GM19395 (cell line): ENCODE results near the gene FGD4.

Experiments
- ATAC-seq: cut with Tn5 transposase; IDR thresholded peaks from one replicate; pipeline ENCODE4 v1.9.1; 2021; ENCODE audit warnings: mild to moderate bottlenecking, moderate library complexity; ENCODE audit not compliant: unreplicated experiment

The FGD4 gene

DNA sequence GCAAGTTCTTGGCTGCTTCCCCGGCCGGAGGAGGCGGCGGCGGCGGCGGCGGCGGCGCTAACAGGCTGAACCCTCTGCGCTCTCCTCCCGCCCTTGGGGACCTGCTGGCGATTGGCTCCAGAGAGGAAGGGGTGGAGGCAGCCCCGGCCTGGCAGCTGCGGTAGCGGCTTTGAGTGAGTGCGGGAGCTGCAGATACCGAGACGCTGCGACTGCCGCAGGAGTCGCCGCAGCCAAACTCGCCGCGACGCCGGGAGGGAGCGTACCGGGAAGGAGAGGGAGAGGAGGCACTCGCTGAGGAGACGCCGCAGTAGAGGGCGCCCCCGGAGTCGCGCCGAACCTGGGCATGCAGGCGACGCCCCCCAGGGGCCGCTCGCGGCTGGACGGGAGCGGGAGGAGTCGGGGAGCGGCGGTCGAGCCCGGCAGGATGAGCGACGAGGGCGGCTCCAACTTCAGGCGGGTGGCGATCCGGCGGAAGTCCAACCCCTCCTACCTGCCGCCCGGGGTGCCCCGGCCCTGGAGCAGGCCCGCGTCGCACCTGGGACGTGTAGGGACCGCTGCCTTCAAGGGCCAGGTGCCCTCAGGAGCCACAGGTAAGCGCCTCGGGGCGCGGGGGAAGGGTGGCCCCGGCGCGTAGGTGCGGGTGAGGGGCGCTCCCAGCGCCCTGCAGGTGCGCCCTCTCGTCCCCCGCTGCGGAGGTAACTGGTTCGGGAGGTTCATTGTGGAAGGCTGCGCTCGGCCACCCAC is at the start of gene FGD4:
Gene FGD4 (plus strand): TSS at position 189 of the 744 bp plus-strand sequence.
- ATAC-seq: peak; percentile 88

DNA sequence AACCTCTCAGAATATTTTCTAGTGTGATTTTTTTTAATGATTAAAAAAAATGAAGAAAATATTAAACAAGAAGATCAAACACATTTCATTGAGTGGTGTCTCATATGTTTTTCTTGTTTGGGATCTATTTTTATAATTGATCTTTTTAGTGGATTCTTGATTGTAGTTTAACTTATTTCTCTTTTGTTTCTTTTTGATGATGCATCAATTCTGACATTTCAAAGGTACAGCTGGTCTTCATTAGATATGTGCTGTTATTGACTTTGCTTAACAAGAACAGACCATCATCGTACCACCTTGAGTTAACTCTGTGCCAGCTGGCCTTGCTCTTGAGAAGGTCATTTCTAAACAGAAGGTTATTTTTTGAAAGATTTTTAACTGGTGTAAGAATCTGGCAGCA is 45.8 kb upstream of the FGD4 start:
- ATAC-seq: no peak

DNA sequence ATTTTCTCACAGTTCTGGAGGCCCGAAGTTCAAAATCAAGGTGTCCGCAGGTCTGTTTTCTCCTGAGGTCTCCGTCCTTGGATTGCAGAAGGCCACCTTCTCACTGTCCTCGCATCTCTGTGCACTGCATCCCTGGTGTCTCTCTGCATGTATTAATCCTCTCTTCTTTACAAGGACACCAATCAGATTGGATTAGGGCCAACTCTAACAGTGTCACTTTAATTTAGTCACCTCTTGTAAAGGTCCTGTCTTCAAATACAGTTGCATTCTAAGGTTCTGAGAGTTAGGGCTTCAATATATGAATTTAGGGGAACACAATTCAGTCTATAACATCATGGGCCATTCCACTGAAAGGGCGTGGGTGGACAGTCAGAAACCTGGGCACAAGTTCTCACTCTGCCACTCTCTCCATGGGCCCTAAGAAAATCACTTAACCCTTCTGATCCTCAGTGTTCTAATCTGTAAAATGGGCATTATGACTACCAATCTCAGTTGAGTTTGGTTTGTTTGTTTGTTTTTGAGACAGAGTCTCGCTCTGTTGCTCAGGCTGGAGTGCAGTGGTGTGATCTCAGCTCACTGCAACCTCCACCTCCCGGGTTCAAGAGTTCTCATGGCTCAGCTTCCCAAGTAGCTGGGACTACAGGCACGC is 41.6 kb upstream of the FGD4 start:
- ATAC-seq: no peak

DNA sequence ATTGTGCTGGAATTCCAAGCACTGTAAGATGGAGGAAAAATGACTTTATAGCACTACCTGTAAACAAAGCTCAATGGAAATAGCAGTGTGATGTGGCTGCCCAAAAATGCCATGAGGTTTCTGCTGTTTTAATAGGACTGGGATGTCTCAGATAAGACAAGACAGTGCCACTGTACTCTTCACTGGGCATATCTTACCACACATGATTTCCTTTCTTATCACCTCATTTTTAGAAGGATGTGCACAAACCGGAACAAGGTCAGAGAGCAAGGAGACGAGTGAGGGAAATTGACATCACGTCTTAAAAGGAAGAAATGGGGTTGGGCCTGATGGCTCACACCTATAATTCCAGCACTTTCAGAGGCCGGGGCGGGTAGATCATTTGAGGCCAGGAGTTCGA is 38.4 kb upstream of the FGD4 start:
- ATAC-seq: no peak

DNA sequence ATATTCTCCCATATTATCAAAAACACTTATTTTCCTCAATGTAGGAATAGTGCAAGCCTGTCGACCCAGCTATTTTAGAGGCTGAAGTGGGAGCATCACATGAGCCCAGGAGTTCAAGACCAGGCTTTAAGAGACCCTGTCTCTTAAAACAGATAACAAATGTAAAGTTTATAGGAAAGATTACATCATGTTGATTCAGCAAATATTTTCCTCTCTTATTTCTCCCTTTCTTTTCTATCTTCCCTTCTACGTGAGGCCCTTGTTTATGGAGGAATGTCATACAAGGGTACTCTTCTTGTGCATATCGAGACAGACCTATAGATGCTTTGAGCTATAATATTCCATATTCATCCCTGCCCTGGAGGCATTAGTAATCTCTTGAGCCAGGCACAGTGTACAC is 36.5 kb upstream of the FGD4 start:
- ATAC-seq: no peak

DNA sequence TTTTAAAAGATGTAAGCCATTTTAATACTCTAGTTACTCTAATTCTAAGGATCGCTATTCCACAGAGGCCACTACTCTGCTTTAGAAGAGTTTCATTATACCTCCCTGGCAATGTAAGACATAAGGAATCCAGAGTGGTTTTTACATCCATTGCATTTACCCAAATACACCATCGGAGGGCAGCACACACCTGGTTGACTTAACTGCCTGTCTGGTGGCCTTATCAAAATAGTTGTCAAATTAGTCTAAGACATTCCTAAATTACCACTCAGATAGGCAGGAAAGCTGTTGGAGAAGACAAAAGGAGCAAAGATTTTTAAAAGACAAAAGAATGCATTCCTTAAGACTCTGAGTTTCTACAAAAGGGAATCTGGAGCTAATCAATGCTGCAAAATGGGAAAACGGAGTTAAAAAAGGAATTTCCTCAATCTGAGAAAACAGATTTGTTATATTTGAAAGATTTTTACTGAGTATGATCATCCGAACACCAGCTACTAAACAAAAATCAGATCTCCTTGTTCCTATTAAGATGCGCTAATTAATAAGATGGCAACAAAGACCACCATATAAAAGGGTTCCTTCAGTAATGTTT is 33.8 kb upstream of the FGD4 start:
- ATAC-seq: peak; percentile 56

DNA sequence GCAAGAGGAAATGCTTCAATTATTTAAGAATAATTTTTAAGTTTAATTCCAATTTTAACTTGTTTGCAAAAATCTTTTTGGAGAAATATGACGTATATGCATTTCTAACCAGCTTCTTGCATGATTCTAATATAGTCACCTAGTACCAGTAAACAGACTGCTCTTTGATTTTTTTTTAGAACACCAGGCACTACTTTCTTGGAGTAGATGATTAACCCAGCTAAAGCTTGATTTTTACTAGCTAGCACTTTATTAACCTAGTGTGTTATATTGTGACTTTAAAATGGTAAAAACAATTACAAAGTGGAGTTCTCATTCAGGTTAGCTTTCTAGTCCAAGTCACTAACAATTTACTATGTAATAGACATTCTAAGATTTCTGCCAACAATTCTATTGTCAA is 32.6 kb upstream of the FGD4 start:
- no peak for ATAC-seq

DNA sequence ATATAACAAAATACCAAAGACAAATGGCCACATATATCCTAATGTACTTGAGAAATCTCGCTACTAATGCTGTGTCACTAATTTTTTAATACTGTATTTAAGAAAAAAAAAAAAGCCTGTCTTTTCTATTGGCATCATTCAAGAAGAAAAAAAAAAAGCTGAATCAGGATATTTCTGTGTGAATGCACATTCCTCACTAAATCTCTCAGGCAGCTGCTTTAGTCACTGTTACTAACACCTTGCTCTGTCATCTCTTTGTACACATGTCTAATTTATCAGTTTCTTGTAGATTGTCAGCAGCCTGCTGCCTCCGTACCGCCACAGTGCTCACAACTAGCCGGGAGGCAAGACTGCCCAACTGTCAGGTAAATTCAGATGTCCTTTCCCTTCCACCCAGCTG is 32.0 kb upstream of the FGD4 start:
- ATAC-seq: no peak

DNA sequence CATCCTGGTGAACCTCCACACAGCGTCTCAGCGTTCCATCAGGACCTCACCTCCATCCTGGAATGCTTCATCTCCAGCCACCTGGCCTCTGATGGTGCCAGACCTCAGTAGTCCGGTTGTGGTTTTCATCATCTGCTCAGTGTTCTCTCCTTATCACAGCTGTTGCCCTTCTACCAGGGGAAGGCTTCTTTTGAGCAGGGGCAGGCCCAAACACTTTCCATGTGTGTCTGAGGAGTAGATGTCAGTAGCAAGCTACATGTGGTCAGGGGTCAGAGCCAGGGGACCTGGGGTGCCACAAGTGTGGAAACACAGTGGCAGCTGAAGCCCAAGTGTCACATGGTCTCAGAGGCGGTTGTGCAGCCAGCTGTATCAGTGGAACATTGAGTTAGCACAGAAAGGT is 30.2 kb upstream of the FGD4 start:
- ATAC-seq: no peak

DNA sequence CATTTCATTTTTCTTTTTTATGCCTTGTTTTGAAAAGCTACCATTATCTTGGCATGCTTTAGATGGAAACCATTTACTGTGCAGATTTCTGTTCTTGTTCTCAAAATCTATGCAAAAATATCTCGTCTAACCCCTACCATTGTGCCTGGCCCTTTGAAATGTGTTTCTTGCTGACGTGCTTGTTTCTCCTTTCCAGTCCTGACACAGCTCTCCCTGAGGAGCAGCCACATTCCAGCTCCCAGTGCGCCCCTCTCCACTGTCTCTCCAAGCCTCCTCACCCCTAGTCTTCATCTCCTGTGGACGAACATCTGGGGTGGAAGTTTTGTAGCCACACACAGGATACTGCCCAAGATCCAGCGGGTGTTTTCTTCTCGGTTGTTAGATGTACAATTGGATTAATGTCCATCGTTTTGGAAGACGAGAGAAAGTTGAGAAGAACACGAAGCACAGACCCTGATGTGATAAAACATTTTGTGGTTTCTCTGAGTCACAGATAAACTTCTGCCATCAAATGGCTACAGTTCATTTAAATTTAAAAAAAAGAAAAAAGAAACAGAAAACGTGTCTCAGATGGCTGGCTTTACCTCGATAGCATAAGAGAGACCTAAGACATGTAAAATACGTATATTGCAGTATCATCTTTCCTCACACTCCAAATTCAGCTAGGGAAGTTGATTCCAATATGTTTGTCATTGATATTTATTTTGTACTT is 21.9 kb upstream of the FGD4 start:
- no peak for ATAC-seq

DNA sequence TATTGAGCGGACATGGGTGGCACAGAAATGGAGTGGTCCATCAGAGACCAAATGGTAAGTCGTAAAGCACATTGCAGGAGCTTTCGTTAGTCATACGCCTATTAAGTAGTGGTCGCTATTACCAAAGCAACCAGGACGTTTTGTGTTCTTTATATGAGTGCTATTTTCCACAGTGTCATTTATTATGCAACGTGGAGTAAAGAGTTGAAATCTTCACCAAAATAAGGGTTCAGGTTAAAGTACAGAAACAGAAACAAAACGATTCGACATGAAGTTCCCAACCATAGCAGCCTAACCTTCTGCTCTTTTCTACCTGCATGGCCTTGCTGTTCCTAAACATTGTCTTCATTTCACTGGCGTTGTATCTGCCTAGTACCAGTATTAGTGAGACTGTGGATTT is 20.1 kb upstream of the FGD4 start:
- ATAC-seq: no peak

DNA sequence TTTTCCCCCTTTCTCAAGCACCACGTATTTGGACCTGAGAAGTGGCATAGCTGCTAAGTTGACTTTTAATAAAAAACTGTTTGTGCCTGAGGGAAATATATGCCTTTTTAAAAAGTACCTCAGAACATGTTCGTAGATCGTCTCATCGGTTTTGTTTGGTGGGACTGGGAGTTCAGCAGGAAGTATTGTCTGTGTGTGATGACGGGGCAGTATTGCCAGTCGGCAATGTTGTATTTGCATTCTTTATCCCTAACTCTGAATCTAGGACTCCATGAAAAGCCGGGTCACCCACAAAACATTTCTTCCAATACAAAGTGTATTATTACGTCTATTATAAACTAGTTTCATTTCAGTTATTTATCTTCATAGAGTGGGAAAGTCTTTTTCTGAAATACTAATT is 19.7 kb upstream of the FGD4 start:
- no peak for ATAC-seq

DNA sequence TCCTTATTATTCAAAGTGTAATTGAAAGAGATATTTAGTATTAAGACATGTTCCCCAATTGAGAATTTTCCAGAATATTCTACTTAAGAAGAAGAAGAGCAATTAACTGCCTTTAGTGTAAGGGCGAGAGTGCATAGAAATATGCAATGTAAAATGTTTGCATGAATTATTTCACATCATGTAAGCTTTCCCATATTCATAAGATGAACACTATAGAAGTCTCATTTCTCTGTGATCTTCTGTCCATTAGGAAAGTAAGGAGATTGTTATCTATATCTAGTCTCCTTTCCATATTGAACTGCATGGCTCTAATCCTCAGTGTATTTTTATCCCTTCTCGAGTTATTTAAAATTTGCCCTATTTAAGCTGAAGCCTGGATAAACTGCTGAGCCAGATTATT is 17.1 kb upstream of the FGD4 start:
- ATAC-seq: no peak

DNA sequence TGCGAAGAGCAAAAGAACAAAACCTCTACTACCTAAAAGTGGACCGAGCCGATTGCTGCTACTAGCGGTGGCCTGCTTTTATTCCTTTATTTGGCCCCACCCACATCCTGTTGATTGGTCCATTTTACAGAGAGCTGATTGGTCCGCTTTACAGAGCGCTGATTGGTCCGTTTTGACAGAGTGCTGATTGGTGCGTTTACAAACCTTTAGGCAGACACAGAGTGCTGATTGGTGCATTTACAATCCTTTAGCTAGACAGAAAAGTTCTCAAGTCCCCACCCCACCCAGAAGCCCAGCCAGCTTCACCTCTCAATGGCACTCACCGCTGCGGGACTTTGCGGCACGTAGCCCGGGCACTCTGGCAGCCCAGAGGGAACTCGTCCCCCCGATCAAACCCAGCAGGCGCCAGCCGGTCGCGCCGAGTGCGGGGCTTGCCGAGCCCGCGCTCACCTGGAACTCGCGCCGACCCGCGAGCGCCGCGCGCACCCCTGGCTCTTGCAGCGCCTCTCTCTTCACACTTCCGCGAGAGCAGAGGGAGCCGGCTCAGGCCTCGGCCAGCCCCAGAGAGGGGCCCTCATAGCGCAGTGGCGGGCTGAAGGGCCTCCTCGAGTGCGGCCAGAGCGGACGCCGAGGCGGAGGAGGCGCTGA is 8.7 kb upstream of the FGD4 start:
- ATAC-seq: peak; percentile 81

DNA sequence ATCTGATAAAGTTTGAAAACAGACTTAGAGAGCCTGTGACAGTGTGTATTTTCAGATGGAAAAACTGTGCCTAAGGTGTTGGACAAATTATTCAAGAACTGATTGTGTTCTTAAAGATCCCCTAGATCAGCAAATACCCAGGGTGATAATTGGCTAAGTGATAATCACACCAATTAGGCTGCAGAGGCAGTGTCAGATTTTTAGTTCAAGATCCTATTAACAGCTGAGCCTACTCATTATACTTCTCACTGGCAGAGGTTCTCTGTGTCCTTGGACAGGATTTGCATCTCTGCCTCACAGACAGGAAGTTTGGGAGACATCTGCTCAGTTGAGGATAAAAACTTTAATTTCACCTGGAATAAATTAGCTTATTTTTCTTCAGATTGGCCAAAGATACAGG is 4.3 kb upstream of the FGD4 start:
- no peak for ATAC-seq

DNA sequence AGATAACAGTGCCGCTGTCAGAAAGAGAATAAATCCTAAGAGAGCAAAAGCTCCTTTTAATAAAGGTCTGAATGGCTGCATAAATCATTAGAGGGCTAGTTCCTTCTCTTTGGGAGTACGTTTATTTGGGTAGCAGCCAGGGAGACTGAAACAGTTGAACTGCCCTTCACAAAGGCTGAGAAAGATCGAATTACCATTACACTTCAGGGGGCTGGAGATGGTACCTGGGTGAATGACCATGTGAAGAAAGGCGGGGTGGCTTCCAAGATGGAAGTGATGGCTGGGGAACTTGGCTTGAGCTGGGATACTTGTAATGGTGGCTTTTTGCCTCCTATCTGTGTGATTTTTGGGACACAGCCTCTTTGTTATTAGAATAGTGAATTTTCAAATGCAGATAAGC is 1.7 kb upstream of the FGD4 start:
- ATAC-seq: no peak

DNA sequence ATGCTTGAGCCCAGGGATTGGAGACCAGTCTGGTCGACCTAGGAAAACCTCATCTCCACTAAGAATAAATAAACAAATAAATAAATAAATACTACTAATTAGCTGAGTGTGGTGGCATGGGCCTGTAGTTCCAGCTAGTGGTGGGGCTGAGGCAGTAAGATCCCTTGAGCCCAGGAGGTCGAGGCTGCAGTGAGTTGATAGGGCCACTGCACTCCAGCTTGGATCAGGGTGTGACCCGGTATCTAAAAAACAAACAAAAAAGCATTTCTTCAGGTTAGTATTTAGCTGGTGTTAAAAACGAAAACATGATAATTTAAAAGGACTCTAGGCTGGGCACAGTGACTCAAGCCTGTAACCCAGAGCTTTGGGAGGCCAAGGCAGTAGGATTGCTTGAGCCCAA is 1.2 kb upstream of the FGD4 start:
- ATAC-seq: no peak

DNA sequence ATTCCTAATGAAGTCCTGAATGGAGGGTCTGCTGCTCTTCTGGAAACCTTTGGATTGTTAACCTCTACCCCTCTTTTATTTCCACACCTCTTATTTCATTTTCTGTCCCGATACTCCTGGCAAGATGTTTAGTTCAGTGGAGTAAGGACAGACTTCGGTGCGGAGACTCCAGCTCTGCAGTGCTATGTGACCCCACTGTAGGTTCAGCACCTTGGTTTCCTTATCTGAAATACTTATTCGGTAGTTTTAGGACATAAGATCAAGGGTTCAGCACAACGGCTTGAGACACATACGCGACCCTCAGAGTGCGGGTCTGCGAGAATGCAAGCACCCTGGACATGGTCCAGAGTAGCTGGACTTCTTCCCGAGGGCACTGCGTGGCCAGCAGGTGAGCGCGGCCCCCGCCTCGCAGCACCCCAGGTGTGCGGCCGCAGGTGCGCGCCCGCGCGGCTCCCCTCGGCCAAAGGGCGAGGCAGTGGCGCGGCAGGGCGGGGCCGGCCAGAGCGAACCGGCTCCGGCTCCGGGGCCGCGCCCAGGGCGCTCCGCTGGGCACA is 465 bp upstream of the FGD4 start:
- ATAC-seq: peak; percentile 3

DNA sequence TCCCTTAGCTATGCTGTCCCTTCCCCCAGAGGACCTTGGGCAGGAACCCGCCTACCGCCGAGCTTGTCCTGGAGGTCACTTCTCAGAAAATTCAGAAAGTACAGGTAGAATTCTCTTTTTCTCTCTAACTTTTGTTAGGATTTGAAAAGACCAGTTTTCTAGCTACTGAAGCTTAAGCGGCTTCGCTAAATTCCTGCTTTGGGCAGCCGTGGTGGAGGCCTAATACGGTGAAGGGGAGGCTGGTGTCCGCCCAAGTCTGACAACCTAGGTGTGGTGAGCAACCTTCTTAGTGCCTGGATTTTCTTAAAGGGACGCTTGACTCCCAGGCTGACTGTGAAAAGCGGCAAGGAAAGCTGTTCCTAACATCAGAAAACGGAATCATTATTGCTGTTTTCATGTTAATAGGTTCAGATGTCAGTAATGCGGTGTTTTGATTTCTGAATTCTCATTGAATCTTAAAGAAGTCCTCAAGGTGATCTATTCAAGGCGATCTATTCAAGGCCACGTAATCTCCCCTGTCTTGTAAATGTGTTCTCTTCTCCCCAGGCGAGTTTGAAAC is 835 bp downstream of the FGD4 start:
- no peak for ATAC-seq

DNA sequence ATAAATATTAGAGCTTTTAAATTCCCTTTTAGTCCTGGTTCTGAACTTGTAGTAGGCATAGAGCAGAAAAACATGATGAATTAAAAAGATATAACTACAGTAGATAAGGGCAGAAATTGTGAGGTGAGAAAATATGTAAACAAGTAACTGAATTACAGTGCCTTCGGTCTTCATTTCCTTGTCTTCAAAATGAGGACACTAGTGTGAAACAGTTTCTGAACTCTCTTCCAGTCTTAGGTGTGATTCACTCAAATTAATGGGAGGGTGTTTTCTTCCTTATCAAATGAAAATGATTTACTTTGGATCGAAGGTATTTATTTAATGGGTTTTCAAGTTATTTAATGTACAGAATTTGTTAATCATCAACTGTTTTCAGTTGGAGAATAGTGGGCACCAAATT is 1.5 kb downstream of the FGD4 start:
- ATAC-seq: no peak

DNA sequence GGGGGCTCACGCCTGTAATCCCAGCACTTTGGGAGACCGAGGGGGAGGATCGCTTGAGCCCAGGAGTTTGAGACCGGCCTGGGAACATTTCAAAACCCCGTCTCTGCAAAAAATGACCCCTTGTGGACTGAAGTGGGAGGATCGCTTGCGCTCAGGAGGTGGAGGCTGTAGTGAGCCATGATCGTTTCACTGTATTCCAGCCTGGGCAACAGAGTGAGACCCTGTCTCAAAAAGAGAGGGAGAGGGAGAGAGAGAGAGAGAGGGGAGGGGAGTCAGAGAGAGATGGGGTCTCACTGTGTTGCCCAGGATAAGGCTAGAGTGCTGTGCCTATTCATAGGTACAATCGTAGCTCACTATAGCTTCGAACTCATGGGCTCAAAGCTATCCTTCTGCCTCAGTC is 2.8 kb downstream of the FGD4 start:
- no peak for ATAC-seq
